NCI-H1930 (cell line): Measurements from ENCODE around the gene PLCL2.
"Not testable (repeated sequence)": the region's sequence is repeated elsewhere in the genome, so short reads cannot be mapped to it uniquely, and the experiment has no call there.

Experiments
- DNase-seq, 2 experiments: peaks; one replicate each; lab custom pipeline; 2025; lab: John Stamatoyannopoulos, UW

PLCL2 gene

GRCh38 chr3:16917256-16917935 is 32.6 kb downstream of the PLCL2 start:
- no peak for DNase-seq

GRCh38 chr3:16917980-16918682 is 33.4 kb downstream of the PLCL2 start:
- no peak for DNase-seq

GRCh38 chr3:16918683-16919025 is 33.9 kb downstream of the PLCL2 start:
- DNase-seq, result no peak

GRCh38 chr3:16923112-16923511 is 38.4 kb downstream of the PLCL2 start:
- no peak for DNase-seq

GRCh38 chr3:16927485-16927884 is 42.7 kb downstream of the PLCL2 start:
- DNase-seq, result no peak

- DNase-seq, result no peak
Measured at GRCh38 chr3:16928386-16929132, 43.8 kb downstream of the PLCL2 start.

- DNase-seq, result no peak
Measured at GRCh38 chr3:16929311-16929710, 44.6 kb downstream of the PLCL2 start.

- no peak for DNase-seq
Measured at GRCh38 chr3:16932877-16933276, 48.1 kb downstream of the PLCL2 start.

GRCh38 chr3:16935781-16936180 is 51.0 kb downstream of the PLCL2 start:
- no peak for DNase-seq

- DNase-seq, result no peak
Measured at GRCh38 chr3:16936233-16936632, 51.5 kb downstream of the PLCL2 start.

- DNase-seq, result no peak
Measured at GRCh38 chr3:16936676-16937230, 52.0 kb downstream of the PLCL2 start.

- no peak for DNase-seq
Measured at GRCh38 chr3:16937326-16937845, 52.6 kb downstream of the PLCL2 start.

GRCh38 chr3:16940769-16941700 is 56.3 kb downstream of the PLCL2 start:
- no peak for DNase-seq

GRCh38 chr3:16942955-16943354 is 58.2 kb downstream of the PLCL2 start:
- no peak for DNase-seq

- DNase-seq, result no peak
Measured at GRCh38 chr3:16943857-16944256, 59.1 kb downstream of the PLCL2 start.

GRCh38 chr3:16944356-16944755 is 59.6 kb downstream of the PLCL2 start:
- DNase-seq, result no peak

GRCh38 chr3:16945330-16945729 is 60.6 kb downstream of the PLCL2 start:
- no peak for DNase-seq

- DNase-seq, result no peak
Measured at GRCh38 chr3:16950282-16950681, 65.5 kb downstream of the PLCL2 start.

GRCh38 chr3:16950845-16951244 is 66.1 kb downstream of the PLCL2 start:
- peak; percentile 62 to 63 for DNase-seq

- not testable (repeated sequence) for DNase-seq
Measured at GRCh38 chr3:16957852-16958251, 73.1 kb downstream of the PLCL2 start.

GRCh38 chr3:16960125-16960524 is 75.4 kb downstream of the PLCL2 start:
- no peak for DNase-seq
